Measurements from ENCODE around the gene LY6G6C.

DNA sequence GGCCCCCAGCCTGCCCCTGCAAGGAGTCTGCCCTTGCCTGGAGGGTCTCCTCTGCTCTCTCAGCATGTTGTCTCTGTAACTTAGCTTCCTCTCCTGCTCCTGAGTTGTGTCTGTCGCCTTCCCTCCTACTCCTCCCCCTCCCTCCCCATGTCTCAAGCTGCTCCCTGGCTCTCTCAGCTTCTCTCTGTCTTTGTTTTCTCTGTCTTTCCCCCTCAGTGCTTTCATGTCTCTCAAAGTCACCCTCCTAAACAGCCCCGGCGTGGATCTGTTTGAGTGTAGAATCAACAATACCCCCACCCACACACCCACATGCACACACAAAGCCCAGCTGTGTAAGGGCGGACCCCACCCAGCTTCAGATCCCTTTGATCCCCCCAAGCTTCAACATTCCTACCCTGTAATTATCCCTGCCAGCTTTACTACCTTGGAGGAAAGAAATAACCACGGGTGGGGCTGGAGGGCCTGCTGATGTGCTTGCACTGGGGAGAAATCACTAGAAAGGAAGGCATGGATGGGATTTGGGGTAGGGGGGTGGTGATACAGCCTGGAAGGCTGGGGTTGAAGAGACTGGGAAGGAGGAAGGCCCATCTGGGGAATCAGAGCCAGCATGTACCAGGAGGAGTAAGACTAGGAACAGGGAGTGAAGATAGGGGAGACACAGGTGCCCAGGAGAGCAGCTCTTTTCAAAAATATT, 7.4 kb downstream of the LY6G6C start:
- TF ChIP-seq, protein P1, sequence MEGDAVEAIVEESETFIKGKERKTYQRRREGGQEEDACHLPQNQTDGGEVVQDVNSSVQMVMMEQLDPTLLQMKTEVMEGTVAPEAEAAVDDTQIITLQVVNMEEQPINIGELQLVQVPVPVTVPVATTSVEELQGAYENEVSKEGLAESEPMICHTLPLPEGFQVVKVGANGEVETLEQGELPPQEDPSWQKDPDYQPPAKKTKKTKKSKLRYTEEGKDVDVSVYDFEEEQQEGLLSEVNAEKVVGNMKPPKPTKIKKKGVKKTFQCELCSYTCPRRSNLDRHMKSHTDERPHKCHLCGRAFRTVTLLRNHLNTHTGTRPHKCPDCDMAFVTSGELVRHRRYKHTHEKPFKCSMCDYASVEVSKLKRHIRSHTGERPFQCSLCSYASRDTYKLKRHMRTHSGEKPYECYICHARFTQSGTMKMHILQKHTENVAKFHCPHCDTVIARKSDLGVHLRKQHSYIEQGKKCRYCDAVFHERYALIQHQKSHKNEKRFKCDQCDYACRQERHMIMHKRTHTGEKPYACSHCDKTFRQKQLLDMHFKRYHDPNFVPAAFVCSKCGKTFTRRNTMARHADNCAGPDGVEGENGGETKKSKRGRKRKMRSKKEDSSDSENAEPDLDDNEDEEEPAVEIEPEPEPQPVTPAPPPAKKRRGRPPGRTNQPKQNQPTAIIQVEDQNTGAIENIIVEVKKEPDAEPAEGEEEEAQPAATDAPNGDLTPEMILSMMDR (IDR thresholded peaks at IDR 0.05), result no peak
- TF ChIP-seq POLR2A (IDR thresholded peaks at IDR 0.05; ENCODE audit: low read depth), result no peak
- TF ChIP-seq POLR2AphosphoS5 (IDR thresholded peaks at IDR 0.05), result no peak
- no peak for TF ChIP-seq EP300 (IDR thresholded peaks at IDR 0.05)
